A673 (cell line): ENCODE results near the gene CCDC9B.

ENCODE experiments used
- EZH2 ChIP-seq: fragments of 200-600 bp; sonication (generic); IDR thresholded peaks from 2 replicates; pipeline ENCODE4 v1.6.1; 2017; ENCODE audit warnings: borderline replicate concordance, low read depth, mild to moderate bottlenecking, mixed read lengths, antibody characterized with exemption, low read length; ENCODE audit not compliant: poor library complexity, severe bottlenecking
- TF ChIP-seq, protein P1 (sequence below): fragments of 300-800, 200-600 bp; sonication (generic); conservative IDR thresholded peaks from 2 replicates; pipeline ENCODE4 v1.5.1; 2017; ENCODE audit warnings: low read depth, mild to moderate bottlenecking, antibody characterized with exemption, low read length, moderate library complexity, mixed read lengths

DNA sequence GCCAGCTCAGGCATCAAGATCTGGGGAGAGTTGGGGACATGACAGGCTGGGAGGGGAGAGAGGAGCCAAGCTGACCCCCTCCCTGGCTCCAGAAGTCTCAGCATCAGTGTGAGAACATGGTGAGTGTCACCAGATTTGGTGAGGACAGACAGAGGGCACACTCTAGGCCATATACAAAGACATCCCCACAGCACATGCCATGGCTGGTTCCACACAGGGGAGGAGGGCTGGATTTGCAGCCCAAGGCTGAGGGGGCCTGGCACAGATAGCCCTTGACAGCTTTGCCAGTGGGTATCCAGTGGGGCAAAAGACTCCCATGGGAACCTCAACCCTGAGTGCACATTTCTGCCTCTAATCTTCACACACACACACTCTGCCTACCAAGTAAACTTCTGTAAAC lies 47.7 kb downstream of the CCDC9B start:
- TF ChIP-seq, protein P1, sequence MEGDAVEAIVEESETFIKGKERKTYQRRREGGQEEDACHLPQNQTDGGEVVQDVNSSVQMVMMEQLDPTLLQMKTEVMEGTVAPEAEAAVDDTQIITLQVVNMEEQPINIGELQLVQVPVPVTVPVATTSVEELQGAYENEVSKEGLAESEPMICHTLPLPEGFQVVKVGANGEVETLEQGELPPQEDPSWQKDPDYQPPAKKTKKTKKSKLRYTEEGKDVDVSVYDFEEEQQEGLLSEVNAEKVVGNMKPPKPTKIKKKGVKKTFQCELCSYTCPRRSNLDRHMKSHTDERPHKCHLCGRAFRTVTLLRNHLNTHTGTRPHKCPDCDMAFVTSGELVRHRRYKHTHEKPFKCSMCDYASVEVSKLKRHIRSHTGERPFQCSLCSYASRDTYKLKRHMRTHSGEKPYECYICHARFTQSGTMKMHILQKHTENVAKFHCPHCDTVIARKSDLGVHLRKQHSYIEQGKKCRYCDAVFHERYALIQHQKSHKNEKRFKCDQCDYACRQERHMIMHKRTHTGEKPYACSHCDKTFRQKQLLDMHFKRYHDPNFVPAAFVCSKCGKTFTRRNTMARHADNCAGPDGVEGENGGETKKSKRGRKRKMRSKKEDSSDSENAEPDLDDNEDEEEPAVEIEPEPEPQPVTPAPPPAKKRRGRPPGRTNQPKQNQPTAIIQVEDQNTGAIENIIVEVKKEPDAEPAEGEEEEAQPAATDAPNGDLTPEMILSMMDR: no peak
- TF ChIP-seq EZH2: no peak
